NOMO-1 treated with DMSO at 0.1 percent for 48 hours (cell line): ENCODE measurements around the gene PDE1A.
"Not testable (repeated sequence)": the region's sequence is repeated elsewhere in the genome, so short reads cannot be mapped to it uniquely, and the experiment has no call there.

Experiments
- DNase-seq: peaks from one replicate; lab custom pipeline; 2025; ENCODE audit not compliant: unreplicated experiment; lab: John Stamatoyannopoulos, UW

Gene PDE1A

DNA sequence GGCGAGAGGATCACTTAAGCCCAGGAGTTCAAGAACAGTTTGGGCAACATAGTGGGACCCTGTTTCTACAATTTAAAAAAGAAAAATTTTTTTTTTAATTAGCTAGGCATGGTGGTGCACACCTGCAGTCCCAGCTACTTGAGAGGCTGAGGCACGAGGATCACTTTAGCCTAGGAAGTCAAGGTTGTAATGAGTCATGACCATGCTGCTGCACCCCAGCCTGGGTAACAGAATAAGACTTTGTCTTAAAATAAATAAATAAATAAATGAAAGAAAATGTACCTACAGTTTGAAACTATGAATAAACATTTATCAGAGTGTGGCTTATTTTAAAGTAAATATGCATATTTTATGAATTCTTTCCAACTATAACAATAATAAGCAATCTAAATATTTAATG lies 16.7 kb downstream of the PDE1A start:
- no peak for DNase-seq

DNA sequence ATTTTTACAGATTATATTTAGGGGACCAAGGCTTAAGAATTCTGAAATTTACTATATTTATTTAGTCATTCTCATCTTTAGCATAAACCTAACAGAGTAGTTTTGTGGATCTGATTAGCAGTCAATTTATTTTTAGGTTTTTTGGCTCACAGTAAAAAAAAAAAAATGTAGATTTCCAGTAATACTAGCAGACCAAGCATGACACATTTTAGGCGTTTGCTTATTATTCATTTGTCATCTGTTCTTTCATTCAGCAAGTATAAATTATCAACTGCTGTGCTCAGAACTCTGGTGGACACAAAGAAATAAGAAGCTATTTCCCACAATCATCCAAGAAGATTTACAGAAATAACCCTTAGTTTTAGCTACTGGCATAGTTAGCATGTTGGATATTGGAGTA lies 20.6 kb downstream of the PDE1A start:
- no peak for DNase-seq

DNA sequence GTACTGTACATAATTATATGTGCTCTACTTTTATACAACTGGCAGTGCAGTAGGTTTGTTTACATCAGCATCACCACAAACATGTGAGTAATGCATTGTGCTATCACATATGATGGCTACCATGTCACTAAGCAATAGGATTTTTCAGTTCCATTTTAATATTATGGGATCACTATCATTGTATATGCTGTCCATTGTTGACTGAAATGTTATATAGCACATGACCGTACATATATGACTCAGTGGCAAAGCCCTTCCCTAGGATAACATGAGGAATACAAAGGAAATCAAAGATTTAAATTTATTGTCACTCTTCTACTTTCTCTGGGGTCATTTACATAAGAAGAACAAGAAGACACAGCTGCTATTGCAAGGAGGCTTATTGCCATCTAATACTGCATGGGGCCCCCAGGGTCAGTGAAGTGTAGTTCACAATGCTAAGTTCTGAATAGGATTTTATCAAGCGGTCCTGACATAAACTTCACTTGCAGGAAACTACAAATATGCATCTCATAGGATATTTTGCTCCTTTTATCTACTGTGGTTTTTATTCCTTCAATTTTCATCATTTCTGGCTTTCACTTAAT lies 21.8 kb downstream of the PDE1A start:
- no peak for DNase-seq

DNA sequence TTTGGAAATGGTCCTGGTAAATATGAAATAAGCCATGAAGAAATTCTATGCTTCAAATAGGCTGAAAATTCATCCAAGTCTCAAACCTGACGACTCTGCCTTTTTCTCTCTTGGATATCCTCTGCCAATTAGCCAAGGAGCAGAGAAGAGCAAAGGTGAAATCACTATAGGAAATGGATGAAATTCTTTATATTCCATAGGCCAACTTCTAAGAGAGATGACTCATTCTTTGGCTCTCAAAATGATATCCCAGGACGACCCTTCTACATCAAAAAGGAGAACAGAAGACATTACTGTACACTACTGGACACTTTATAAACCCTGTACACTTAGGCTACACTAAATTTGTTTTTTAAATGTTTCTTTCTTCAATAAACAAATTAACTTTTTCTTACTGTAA lies 22.7 kb downstream of the PDE1A start:
- no peak for DNase-seq

DNA sequence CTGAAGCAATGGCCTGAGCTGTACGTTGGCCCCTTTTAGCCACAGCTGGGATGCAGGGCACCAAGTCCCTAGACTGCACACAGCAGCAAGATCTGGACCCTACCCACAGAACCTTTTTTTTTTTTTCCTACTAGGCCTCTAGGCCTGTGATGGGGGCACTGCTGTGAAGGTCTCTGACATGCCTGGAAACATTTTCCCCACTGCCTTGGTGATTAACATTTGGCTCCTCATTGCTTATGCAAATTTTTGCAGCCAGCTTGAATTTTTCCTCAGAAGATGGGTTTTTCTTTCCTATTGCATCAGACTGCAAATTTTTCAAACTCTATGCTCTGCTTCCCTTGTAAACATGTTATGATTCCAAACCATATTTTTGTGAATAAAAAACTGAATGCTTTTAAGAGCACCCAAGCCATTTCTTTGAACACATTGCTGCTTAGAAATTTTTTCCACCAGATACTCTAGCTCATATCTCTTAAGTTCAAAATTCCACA lies 33.5 kb downstream of the PDE1A start:
- no peak for DNase-seq

DNA sequence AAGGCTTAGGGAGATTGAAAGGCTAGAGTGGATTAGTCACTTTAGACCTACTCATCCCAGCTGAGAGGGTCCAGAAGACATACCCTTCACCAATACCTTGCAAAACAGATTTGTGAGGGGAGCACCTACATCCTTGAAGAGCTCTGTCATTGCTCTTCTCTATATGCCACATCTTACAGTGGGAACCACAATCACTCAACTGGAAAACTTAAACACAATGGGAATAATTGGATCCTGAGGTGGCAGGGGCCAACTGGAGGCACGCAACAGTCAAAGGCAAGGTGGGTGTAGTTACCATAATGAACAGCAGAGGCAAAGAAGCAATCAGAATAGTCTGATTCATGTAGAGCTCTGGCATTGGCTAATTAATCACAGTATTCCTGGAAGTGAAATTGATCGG lies 35.4 kb downstream of the PDE1A start:
- no peak for DNase-seq

DNA sequence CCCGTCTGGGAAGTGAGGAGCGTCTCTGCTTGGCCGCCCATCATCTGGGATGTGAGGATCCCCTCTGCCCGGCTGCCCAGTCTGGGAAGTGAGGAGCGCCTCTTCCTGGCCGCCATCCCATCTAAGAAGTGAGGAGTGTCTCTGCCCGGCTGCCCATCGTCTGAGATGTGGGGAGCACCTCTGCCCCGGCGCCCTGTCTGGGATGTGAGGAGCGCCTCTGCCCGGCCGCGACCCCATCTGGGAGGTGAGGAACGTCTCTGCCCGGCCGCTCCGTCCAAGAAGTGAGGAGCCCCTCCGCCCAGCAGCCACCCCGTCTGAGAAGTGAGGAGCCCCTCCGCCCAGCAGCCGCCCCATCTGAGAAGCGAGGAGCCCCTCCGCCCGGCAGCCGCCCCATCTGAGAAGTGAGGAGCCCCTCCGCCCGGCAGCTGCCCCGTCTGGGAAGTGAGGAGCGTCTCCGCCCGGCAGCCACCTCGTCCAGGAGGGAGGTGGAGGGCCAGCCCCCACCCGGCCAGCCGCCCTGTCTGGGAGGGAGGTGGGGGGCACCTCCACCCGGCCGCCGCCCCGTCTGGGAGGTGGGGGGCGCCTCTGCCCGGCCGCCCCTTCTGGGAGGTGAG lies 40.5 kb downstream of the PDE1A start:
- DNase-seq = not testable (repeated sequence)

DNA sequence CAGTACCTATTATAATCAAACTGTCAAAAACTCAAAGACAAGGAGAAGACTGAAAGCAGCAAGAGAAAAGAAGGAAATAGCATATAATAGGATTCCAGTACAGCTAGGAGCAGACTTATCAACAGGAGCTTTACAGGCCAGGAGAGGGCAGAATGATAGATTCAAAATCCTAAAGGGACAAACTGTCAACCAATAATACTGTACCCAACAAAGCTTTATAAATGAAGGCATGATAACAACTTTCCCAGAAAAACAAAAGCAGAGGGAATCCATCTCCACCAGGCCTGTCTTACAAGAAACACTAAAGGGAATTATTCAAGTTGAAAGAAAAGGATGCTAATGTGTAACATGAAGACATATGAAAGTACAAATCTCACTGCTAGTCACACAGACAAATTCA lies 42.0 kb downstream of the PDE1A start:
- DNase-seq = no peak

DNA sequence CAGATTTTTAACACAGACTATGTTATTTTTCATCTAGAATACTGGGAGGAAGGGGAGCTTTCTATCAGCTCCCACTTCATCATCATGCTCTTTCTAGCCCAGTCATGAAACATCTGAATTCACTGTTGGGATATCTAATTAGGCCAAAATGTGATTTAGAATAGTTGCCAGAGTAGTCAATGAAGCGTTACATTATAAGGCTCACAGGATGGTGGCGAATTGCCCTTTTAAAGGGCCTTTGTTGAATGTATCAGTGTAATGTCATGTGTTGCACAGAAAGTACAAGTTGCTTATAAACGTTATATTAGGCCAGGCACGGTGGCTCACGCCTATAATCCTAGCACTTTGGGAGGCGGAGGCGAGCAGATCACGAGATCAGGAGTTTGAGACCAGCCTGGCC lies 45.6 kb downstream of the PDE1A start:
- DNase-seq = no peak

DNA sequence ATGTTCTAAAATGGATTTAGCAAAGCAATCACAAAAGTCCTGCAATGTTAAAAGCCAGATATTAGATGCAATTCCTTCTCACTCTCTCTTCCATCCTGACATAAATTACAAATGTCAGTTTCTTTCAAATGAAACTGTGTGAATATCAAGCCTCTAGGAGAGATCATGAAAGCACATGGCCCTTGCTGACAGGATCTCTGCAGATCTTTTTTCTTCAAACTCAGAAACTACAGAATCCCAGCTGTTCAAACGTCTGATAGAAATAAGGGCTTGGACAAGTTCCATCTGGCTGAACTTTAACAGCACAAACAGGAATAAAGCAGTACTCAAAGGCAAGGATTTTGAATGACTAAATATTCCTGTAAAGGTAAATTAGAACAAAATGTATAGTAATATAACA lies 47.6 kb downstream of the PDE1A start:
- no peak for DNase-seq

DNA sequence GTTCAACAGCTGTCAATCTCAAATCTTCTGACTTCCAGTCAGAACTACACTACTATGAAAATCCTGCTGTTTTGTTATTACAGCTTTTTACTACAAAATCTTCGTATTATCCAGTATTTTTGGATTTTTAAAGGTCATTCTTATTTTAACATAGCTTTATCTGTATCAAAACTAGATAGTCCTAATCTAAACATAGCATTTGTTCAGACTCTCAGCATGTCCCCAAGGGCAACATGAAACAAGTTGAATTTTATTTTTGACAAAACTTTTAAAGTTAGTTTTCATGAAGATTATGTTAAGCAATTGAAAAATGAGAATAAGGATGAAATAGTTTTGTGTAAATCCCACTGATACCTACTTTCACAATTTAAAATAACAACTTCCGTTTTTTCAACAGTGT lies 48.1 kb downstream of the PDE1A start:
- no peak for DNase-seq

DNA sequence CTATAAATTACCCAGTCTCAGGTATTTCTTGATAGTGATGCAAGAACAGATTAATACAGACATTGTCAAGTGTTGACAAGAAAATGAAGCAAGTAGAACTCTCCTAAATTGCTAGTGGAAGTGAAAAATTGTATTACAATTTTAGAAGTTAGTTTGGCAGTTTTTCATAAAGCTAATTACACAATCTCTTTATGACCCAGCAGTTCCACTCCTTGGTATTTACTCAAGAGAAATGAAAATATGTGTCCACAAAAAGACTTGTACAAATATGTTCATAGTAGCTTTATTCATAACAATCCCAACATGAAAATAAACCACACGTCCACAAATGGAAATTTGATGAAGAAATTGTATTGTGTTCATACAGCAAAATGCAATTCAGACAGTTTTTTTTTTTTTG lies 49.4 kb downstream of the PDE1A start:
- no peak for DNase-seq

DNA sequence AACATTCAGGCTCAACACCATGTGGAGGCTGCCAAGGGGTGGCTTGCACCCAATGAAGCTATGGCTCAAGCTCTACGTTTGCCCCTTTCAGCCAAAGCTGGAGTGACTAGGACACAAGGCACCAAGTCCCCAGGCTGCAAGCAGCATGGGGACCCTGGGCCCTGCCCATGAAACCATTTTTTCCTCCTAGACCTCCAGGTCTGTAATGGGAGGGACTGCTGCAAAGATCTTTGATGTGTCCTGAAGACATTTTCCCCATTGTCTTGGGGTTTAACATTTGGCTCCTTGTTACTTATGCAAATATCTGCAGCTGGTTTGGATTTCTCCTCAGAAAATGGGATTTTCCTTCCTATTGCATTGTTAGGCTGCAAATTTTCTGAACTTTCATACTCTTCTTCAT lies 51.0 kb downstream of the PDE1A start:
- no peak for DNase-seq

DNA sequence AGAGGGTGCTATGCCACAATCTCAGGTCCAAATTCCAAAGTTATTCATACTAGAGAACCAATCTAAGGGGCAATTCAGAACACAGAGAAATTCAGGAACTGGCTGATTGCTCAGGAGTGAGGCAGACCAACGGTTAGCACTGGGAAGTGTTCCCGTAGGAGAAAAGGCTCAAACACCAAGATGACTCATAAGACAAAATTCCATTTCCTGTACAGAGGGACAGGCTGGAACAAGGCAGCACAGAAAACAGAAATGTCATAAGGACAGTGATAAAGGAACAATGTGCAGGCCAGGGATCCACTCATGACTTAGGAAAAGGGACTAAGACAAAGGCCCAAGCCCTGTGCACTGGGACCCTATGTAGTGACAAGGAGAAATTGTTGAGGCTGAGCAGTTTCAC lies 54.2 kb downstream of the PDE1A start:
- no peak for DNase-seq

DNA sequence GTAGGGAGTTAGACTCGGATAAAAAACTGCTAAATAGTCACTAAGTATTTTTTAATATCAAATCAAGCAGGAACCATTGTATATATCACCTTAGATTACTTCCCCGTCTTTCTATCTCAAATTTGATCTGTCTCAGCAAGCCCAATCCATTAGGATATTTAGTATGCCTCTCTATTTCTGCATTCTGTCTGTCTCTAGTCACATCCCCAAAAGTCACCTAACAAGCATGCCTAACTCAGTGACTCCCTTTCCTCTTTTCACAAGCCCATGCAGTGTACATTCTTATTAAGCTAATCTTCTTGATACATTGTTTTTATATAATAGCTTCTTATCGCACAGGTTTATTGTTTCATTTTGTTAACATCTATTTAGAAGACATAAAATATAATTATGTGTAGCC lies 57.8 kb downstream of the PDE1A start:
- DNase-seq = no peak

DNA sequence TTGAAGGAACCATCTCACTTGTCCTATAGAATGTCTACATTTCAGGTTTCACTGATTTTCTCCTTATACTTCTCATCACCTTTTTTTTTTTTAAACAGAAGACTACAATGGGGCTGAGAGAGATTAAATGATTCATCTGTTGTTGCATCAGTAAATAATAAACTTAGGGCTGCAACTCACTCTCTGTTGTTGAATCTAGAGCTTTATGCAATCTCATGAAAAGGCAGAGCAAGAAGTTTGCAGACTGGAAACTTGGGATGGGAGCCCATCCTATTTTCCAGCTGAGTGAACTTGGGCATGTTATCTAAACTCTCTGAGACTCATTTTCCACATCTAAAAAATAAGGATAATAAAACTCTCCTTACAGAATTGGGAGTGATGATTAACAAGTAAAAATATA lies 58.4 kb downstream of the PDE1A start:
- no peak for DNase-seq

DNA sequence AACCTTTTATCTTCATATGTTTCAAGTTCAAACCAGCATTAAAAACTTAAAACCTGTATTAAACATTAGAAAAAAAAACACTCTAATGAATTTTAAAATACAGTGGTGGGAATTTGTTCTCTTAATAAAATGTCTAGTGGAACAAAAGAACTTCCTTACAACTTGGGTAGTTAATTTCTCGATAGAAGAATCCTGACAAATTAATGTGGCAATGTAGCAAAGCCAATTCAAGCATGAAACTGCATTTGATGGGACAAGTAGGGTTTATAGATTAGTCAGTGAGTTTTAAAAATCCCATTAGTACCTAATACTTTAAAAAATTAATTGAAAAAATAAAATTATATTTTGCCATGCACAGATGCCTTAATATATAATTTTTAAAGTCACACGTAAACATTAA lies 59.4 kb downstream of the PDE1A start:
- no peak for DNase-seq

DNA sequence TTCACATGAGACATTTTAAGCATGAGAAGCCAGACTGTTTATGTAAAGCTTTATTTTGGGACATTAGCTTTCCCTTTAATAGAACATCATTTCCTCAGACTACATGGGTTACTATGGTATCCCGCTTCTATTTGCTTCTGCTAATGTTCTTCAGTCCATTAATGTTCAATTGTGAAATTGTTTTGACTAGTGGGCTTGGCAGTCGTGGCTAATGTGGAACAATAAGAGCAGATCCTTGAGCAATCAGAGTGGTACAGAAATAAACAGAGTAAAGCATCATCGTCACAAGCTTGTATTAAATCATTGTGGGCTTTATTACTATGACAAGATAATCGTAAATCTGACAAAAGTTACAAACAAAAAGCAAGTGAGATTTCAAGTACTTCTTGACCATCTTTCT lies 60.2 kb downstream of the PDE1A start:
- no peak for DNase-seq

DNA sequence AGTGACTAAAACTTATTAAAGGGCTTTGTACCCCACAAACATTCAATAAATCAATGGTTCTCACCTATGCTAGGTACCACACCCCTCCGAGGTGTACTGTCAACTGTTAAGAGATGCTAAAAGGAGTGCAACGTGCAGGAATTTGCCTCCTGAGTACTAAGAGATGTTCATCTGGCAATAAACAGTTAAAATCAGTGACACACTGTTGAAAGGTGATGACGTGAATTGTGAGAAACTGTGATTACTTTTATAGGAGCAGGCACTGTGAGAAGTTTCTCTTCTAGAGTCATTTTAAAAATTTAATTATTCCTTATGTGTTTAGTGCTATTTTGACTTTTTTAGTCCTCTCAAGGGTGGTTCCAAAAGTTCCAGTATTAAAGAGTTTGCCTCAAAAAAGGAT lies 61.0 kb downstream of the PDE1A start:
- DNase-seq = no peak

DNA sequence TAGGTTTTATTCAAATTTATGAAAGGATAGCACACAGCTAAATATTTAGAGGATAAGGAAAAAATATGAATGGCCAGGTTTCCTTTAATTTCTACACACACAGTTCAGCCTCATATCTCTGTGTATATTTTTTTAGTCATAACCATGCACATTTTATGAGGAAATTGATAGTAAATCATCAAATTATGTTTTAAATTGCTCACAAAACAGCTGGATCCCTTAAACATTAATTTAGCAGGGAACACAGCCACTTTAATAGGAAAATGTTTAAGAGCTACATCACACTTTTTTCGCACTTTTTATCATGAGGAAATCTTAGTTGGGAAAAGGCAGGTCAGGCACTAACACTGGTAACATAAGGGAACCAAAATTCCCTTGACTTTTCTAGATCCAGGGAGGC lies 65.4 kb downstream of the PDE1A start:
- no peak for DNase-seq

DNA sequence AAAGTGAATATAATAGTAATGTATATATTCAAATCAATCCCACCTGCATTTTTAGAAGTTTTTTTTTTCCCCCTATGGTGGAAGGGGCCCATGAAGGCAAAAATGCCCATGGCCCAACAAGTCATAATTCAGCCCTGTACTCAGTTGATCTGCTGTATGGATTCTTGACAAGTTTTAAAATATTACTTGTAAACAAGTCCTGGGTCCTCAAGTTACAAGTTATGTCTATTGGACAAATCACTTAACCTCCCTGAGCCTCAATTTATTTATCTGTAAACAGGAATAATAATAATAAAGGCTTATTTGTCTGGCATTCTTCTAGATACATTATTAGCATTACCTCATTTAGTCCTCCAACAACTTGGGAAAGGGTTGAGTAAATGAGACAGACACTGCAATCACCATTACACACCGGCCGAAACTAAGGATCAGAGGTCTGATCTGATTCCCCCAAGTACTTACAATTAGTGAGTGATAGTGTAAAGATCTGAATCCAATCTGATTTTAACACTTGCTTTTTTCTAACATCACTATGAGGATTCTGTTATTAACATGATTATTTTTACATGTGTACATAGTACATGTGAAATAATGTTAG lies 66.1 kb downstream of the PDE1A start:
- DNase-seq = no peak

DNA sequence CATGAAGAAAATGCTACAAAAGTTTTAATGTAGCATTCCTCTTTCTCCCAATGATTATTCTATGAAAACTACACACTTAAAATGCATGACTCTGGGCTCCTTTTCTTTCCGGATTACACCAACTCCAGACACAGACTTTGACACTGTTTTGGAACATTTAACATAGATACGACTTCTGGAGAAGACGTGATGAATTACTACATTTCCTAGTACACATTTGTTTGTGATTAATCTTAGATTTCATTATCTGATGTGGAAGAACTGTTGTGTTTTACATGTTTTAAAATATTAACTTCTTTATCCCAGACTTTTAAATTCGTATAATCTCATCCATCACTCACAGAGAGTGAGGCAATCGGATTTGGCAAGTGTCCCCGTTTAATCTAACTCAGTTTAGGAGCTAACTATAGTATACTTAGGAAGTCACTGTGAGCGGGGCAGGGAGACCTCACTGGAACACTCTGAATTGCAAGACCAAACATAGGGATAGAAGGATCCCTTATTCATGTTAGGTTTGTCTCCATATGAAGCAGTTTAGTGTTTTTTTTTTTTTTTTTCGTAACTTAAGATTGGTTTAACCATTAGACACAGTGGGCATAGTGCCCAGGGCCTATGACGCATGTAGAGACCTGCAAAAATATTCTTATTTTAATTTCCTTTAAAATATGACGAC lies 66.7 kb downstream of the PDE1A start:
- no peak for DNase-seq
